GM21515 (cell line): ENCODE data around the gene PLEKHD1.

Source experiments
- ATAC-seq: cut with Tn5 transposase; IDR thresholded peaks from one replicate; pipeline ENCODE4 v1.9.1; 2021; ENCODE audit not compliant: unreplicated experiment

Gene PLEKHD1

DNA sequence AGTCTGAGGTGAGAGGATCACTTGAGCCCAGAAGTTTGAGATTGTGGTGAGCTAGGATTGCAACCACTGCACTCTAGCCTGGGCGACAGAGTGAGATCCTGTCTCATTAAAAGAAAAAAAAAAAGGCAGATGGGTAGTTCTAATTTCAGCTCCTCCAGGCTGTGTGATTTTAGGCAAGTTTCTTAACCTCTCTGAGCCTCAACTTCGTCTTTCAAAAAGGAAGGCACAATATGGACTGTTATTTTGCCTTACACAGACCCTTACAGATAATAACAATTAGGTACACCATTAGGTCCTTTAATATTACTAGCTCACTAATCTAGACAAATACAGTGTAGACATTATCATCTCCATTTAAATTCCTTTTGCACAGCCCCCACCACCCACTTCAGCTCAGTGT lies 94.9 kb downstream of the PLEKHD1 start:
- no peak for ATAC-seq

DNA sequence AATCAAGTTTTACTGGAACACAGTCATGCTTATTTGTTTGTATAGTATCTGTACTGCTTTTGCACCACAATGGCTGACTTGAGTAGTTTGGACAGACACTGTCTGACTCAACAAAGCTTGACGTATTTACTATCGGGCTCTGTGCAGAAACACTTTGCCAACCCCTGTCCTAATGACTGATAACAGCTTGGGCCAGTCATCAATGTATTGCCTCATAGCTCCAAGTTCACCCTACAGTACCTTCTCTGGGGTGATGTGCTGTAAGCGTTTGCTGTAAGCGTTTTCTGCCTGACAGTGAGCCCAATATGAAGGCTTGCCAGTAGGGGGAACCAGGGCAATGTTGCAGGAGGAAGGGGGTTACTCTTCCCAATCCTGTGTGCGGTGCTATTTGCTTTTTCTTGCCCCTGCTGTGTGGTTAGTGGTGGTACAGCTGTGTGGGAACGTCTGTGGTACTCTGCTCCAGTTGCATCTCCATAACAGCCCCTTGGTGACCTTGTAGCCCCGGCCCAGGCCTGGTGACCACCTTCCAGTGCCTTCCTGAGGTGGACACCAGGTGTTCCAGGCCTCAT lies 95.6 kb downstream of the PLEKHD1 start:
- no peak for ATAC-seq
